Inflammatory macrophage treated with lipopolysaccharide for 1 hour (primary cell): ENCODE data around the gene PLD1.
"Not testable (repeated sequence)": the region's sequence is repeated elsewhere in the genome, so short reads cannot be mapped to it uniquely, and the experiment has no call there.

ENCODE experiments used
- DNase-seq, 2 donors: peaks; one replicate each; pipeline ENCODE4 v3.0.0-alpha.2; 2020 to 2022

The PLD1 gene

GRCh38 chr3:171695426-171695825 lies 114.9 kb downstream of the PLD1 start:
- no peak for DNase-seq

- no peak for DNase-seq
Observed at GRCh38 chr3:171694888-171695287, 115.4 kb downstream of the PLD1 start.

GRCh38 chr3:171692551-171692950 lies 117.7 kb downstream of the PLD1 start:
- not testable (repeated sequence) for DNase-seq

- DNase-seq: no peak
Observed at GRCh38 chr3:171691485-171691884, 118.8 kb downstream of the PLD1 start.

GRCh38 chr3:171690281-171690680 lies 120.0 kb downstream of the PLD1 start:
- peak; percentile 60 to 69 for DNase-seq

- DNase-seq: no peak
Observed at GRCh38 chr3:171688593-171688992, 121.7 kb downstream of the PLD1 start.

GRCh38 chr3:171688002-171688401 lies 122.3 kb downstream of the PLD1 start:
- no peak for DNase-seq

- DNase-seq: no peak
Observed at GRCh38 chr3:171687581-171687980, 122.7 kb downstream of the PLD1 start.

- DNase-seq: no peak
Observed at GRCh38 chr3:171687064-171687463, 123.2 kb downstream of the PLD1 start.

- no peak for DNase-seq
Observed at GRCh38 chr3:171685116-171685895, 125.0 kb downstream of the PLD1 start.

GRCh38 chr3:171684221-171684620 lies 126.1 kb downstream of the PLD1 start:
- DNase-seq: no peak

GRCh38 chr3:171682743-171683142 lies 127.5 kb downstream of the PLD1 start:
- no peak for DNase-seq

- DNase-seq: no peak
Observed at GRCh38 chr3:171680726-171681411, 129.4 kb downstream of the PLD1 start.

- no peak for DNase-seq
Observed at GRCh38 chr3:171678971-171679492, 131.3 kb downstream of the PLD1 start.

- DNase-seq: no peak
Observed at GRCh38 chr3:171677706-171678105, 132.6 kb downstream of the PLD1 start.

- DNase-seq: peak; percentile 8 to 11
Observed at GRCh38 chr3:171676601-171677175, 133.6 kb downstream of the PLD1 start.

GRCh38 chr3:171673951-171674350 lies 136.3 kb downstream of the PLD1 start:
- DNase-seq: no peak

GRCh38 chr3:171672538-171672937 lies 137.7 kb downstream of the PLD1 start:
- DNase-seq: no peak

- no peak for DNase-seq
Observed at GRCh38 chr3:171672124-171672523, 138.2 kb downstream of the PLD1 start.

GRCh38 chr3:171671709-171672108 lies 138.6 kb downstream of the PLD1 start:
- DNase-seq: no peak

GRCh38 chr3:171666516-171666915 lies 143.8 kb downstream of the PLD1 start:
- DNase-seq: no peak

- DNase-seq: no peak
Observed at GRCh38 chr3:171663805-171664204, 146.5 kb downstream of the PLD1 start.

- no peak for DNase-seq
Observed at GRCh38 chr3:171661484-171661883, 148.8 kb downstream of the PLD1 start.

GRCh38 chr3:171660188-171660587 lies 150.1 kb downstream of the PLD1 start:
- DNase-seq: no peak
